Chondrocyte (in vitro differentiated cells): ENCODE measurements around the gene SULT1C4. TPM values are rescaled to one million over a fixed set of nuclear protein-coding genes. Genes with fewer than 3 reads are reported as not detected.

Experiments used
- DNase-seq: peaks from one replicate; pipeline ENCODE4 v3.0.0; 2021; ENCODE audit warnings: mixed read lengths, low spot score
- H3K27ac Mint-ChIP-seq: one replicate; pipeline ENCODE4 v1.8.0; 2021; ENCODE audit warnings: mild to moderate bottlenecking, moderate library complexity, mixed read lengths; ENCODE audit not compliant: unreplicated experiment
- H3K27me3 Mint-ChIP-seq: 2 replicates; pipeline ENCODE4 v1.8.0; 2021; ENCODE audit warnings: low read depth, mixed read lengths
- H3K36me3 Mint-ChIP-seq: 2 replicates; pipeline ENCODE4 v1.8.0; 2021; ENCODE audit warnings: low read depth, mixed read lengths
- H3K4me1 Mint-ChIP-seq: 2 replicates; pipeline ENCODE4 v1.8.0; 2021; ENCODE audit warnings: low read depth, mild to moderate bottlenecking, mixed read lengths
- H3K4me3 Mint-ChIP-seq: one replicate; pipeline ENCODE4 v1.8.0; 2021; ENCODE audit warnings: mild to moderate bottlenecking, moderate library complexity, mixed read lengths; ENCODE audit not compliant: unreplicated experiment
- H3K9me3 Mint-ChIP-seq: 2 replicates; pipeline ENCODE4 v1.8.0; 2021; ENCODE audit warnings: low read depth, mixed read lengths
- CTCF ChIP-seq: fragments of 200-600 bp; sonication (generic); IDR thresholded peaks from 2 replicates; pipeline ENCODE4 v1.5.0; 2021; ENCODE audit warnings: antibody characterized with exemption, mild to moderate bottlenecking, moderate library complexity
- total RNA-seq: library from RNA; stranded (reverse); gene quantifications from 3 replicates; pipeline ENCODE4 v1.2.1, GENCODE V29; 2021

SULT1C4 gene
- total RNA-seq, 1 donor from 2014 or later, result 0.60 TPM

DNA sequence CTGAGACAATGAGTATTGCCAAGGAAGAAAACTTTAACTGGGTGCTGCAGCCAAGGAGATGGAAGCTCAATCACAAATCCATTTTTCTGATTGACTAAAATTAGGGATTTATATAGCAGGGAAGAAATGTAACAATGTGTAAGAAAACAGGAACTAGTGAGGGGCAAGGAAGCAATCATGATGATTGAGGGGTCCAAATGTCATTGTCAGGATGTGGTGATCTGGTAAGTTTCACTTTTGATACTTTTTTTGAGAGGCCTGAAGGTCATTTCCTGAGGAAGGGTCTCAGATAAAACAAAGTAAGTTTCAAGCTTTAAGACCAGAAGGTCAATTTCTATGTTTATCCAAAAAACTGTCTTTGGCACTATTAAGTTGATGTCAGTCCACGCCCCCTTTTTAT is 59.2 kb downstream of the SULT1C4 start:
- no peak for DNase-seq
- H3K4me1 Mint-ChIP-seq, result no peaks in the 10 kb centered on the region
- H3K4me3 Mint-ChIP-seq, result no peak overlapping the region
- H3K27ac Mint-ChIP-seq, result peak overlapping the region; percentile 28
- no peak for TF ChIP-seq CTCF
- H3K36me3 Mint-ChIP-seq, result peaks cover under 1% of the 10 kb centered on the region
- H3K27me3 Mint-ChIP-seq, result peaks cover under 1% of the 10 kb centered on the region
- peaks cover 10% of the 10 kb centered on the region for H3K9me3 Mint-ChIP-seq

Other genes with a start within 250 kb of the SULT1C4 start
- not detected in 3 replicates for gene SULT1C3, start 138.0 kb upstream of the SULT1C4 start, total RNA-seq
- gene SULT1C2, start 89.1 kb upstream of the SULT1C4 start, total RNA-seq, result 0.27 to 0.29 TPM (median 0.28 TPM) in 3 replicates
- 22.2 to 27.5 TPM (median 24.2 TPM) in 3 replicates for gene GCC2, start 71.3 kb downstream of the SULT1C4 start, total RNA-seq
- 101 to 148 TPM (median 145 TPM) in 3 replicates for gene LIMS1, start 156.5 kb downstream of the SULT1C4 start, total RNA-seq